Breast epithelium (tissue), 3 donors: ENCODE measurements around the gene NIN.

Source experiments
- CTCF ChIP-seq, 3 donors: fragments of 450-650 bp; IDR thresholded peaks; one replicate each; pipeline ENCODE4 v1.5.1; 2016 to 2017; ENCODE audit warnings: antibody characterized with exemption in 3 of 3, mild to moderate bottlenecking in 3 of 3, moderate library complexity in 3 of 3
- POLR2A ChIP-seq: fragments of 450-650 bp; IDR thresholded peaks from one replicate; pipeline ENCODE4 v1.6.1; 2016; ENCODE audit warnings: antibody characterized with exemption, mild to moderate bottlenecking, moderate library complexity

GRCh38 chr14:50741567-50741966, 89.4 kb downstream of the NIN start:
- TF ChIP-seq CTCF (IDR thresholded peaks at IDR 0.05), result no peak
- no peak for TF ChIP-seq POLR2A
